Bronchial epithelial cell (primary cell): ENCODE data around the gene SEC14L2. TPM values are rescaled to one million over a fixed set of nuclear protein-coding genes. Genes with fewer than 3 reads are reported as not detected.

Experiments used
- DNase-seq: peaks from one replicate; pipeline ENCODE4 v3.0.0-alpha.2; 2010; ENCODE audit warnings: low read depth
- FAIRE-seq: peaks from 2 replicates; lab custom pipeline; 2011; peaks lifted over from hg19 to GRCh38; lab: Jason Lieb, UNC
- H3K27me3 ChIP-seq: 2 replicates; pipeline ENCODE4 v1.5.1; 2011; ENCODE audit warnings: low read length; ENCODE audit not compliant: control insufficient read depth, insufficient read depth
- H3K36me3 ChIP-seq: 2 replicates; pipeline ENCODE4 v1.5.1; 2011; ENCODE audit warnings: low read length; ENCODE audit not compliant: control insufficient read depth, insufficient read depth
- H3K4me3 ChIP-seq: 2 replicates; pipeline ENCODE4 v1.5.1; 2011; ENCODE audit warnings: mild to moderate bottlenecking, low read depth, low read length, control low read depth
- total RNA-seq: library from RNA; depleted of rRNA; stranded (reverse); fragments of >200 nt; gene quantifications from 2 replicates; pipeline ENCODE4 v1.2.1, GENCODE V29; 2014
- TF ChIP-seq, protein P1 (sequence below): IDR thresholded peaks from 2 replicates; pipeline ENCODE4 v1.5.1; 2011; ENCODE audit warnings: mild to moderate bottlenecking, moderate library complexity, low read length, control low read depth, inconsistent platforms; ENCODE audit not compliant: insufficient read depth, severe bottlenecking

The SEC14L2 gene
- total RNA-seq, 1 donor from 2014 or later = 34.5 TPM

DNA sequence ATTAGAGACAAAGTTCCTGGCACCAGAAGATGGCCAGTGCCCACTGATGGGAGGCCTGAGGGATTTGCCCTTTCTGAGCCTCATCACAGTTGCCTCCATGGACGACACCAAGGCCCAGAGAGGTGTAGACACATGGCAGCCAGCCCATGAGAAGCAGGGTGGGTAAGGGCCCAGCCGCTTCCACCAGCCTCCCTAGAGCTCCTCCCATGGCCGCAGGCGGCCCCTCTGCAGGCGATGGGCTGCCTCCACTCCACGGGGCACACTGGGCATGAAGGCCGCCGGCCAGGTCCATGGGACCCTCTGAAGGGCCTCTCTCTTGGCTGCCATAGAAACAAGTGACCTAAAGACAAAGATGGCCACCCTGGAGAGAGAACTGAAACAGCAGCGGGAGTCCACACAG lies 25.5 kb upstream of the SEC14L2 start:
- no peaks in the 10 kb centered on the region for H3K27me3 ChIP-seq
- no peaks in the 10 kb centered on the region for H3K36me3 ChIP-seq
- DNase-seq (no peak), FAIRE-seq (no peak)
- no peak overlapping the region for H3K4me3 ChIP-seq
- TF ChIP-seq, protein P1, sequence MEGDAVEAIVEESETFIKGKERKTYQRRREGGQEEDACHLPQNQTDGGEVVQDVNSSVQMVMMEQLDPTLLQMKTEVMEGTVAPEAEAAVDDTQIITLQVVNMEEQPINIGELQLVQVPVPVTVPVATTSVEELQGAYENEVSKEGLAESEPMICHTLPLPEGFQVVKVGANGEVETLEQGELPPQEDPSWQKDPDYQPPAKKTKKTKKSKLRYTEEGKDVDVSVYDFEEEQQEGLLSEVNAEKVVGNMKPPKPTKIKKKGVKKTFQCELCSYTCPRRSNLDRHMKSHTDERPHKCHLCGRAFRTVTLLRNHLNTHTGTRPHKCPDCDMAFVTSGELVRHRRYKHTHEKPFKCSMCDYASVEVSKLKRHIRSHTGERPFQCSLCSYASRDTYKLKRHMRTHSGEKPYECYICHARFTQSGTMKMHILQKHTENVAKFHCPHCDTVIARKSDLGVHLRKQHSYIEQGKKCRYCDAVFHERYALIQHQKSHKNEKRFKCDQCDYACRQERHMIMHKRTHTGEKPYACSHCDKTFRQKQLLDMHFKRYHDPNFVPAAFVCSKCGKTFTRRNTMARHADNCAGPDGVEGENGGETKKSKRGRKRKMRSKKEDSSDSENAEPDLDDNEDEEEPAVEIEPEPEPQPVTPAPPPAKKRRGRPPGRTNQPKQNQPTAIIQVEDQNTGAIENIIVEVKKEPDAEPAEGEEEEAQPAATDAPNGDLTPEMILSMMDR = no peak

DNA sequence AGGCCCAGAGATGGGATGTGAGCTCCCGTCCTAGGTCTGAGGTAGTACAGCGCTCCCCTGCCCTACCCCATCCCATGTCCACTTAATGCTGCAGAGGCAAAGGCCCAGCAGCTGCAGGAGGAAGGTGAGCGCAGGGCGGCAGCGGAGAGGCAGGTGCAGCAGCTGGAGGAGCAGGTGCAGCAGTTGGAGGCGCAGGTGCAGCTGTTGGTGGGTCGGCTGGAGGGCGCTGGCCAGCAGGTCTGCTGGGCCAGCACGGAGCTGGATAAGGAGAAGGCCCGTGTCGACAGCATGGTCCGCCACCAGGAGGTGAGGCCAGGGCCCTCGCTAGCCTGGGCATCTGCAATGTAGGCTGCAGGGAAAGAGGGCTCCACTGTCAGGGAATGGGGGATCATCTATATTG lies 24.8 kb upstream of the SEC14L2 start:
- FAIRE-seq (no peak), DNase-seq (no peak)
- TF ChIP-seq, protein P1 = no peak
- H3K4me3 ChIP-seq = no peak overlapping the region
- H3K27me3 ChIP-seq = no peaks in the 10 kb centered on the region
- H3K36me3 ChIP-seq = no peaks in the 10 kb centered on the region

DNA sequence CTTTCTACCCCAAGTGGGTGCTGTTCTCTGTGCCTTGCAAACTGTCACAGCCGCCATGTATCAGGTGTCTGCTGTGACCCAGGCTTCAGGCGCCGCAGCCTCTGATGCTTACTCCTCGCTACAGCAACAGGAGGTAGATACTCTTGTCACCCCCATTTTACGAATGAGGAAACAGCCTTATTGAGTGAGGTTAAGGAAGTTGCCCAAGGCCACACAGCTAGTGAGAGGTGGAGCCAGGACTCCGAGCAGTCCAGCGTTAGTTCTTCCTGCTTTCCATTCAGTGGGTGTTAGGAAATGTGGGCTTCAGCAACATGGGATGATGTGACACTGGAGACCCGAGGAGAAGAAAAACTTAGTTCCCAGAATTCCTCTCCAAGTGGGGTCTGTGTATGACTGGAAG lies 23.9 kb upstream of the SEC14L2 start:
- Histone ChIP-seq H3K27me3 (no peaks in the 10 kb centered on the region), H3K36me3 (peaks cover 1% of the 10 kb centered on the region), H3K4me3 (no peak overlapping the region)
- DNase-seq (no peak), FAIRE-seq (peak; percentile 95)
- TF ChIP-seq, protein P1 = no peak

DNA sequence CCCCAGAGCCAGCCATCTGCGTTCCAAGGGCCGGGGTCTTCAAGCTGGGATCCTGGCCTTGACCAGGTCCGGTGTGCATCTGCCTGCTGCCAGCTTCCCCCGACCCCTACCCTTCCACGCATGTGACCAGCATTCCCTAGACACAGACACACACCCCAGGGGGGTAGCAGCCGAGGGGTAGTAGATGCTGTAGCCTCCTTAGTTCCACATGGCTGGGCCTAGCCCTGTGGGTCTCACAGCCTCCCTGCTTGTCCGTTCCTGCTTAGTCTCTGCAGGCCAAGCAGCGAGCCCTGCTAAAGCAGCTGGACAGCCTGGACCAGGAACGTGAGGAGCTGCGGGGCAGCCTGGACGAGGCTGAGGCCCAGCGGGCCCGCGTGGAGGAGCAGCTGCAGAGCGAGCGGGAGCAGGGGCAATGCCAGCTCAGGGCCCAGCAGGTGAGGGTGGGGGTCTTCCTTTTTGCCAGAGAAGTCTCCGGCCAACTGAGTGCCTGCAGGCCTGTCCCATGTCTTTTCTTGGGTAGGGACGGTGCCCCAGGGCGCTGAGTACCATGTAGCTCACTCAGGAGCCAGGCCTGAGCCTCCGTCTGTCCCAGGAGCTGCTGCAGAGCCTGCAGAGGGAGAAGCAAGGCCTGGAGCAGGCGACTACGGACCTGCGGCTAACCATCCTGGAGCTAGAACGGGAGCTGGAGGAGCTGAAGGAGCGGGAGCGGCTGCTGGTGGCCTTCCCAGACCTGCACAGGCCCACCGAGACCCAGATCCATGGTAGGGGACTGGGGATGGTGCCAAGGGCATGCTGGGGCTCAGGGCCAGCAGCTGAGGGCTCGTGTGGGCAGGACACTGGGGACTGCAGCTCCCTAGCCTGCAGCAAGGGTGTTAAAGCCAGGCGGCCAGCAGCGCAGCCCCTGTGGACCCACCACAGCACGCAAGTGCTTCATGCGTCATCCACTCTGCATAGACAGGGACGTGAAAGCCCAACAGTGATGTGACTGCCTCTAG lies 23.2 kb upstream of the SEC14L2 start:
- TF ChIP-seq, protein P1 = no peak
- DNase-seq (no peak), FAIRE-seq (no peak)

DNA sequence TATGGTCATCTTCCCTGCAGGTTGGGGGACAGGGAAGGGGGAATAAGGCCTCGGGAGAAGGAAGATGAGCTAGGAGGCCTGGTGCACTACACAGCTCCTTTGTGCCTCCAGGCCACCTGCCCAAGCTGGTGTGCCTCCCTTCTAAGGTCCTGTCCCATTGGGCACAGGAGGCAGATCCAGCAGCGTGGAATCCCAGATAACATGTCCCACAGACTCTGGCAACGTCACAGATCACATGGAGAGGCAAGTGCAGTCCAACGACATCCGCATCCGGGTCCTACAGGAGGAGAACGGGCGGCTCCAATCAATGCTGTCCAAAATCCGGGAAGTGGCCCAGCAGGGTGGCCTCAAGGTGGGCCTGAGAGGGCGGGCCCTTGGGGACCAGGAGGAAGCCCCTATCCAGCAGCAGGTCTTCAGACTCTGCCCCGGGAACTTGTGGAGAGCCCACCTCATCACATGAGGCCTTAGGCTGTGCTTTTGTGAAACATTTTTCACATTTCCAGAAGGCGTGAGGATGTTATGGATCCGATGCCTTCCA lies 21.4 kb upstream of the SEC14L2 start:
- Histone ChIP-seq H3K36me3 (peaks cover 8% of the 10 kb centered on the region), H3K4me3 (no peak overlapping the region), H3K27me3 (no peaks in the 10 kb centered on the region)
- no peak for FAIRE-seq
- DNase-seq = no peak
- TF ChIP-seq, protein P1 = no peak

More for the DNA sequence above, 23.2 kb upstream of the SEC14L2 start:
- Histone ChIP-seq H3K27me3 (no peaks in the 10 kb centered on the region), H3K4me3 (no peak overlapping the region), H3K36me3 (peaks cover 1% of the 10 kb centered on the region)
